ENCODE results near the gene ANKRD53. TPM values are rescaled to one million over a fixed set of nuclear protein-coding genes. Genes with fewer than 3 reads are reported as not detected.
A peak's percentile ranks its signal among the peaks of the same experiment; 100 is the strongest.

ANKRD53 gene
- polyA plus RNA-seq, 1 of the 3 experiments (the other 2 are of a cell fraction): 0.58 TPM

- Histone ChIP-seq H2AFZ (ENCODE audit: low read depth) (no peak overlapping the region), H3F3A (replicated peaks; ENCODE audit: insufficient read depth) (no peaks in the 10 kb centered on the region), H3K79me2 (ENCODE audit: insufficient read depth) (no peaks in the 10 kb centered on the region), H3K9ac (no peak overlapping the region), H3K4me2 (no peak overlapping the region), H3K4me1 (ENCODE audit: control insufficient read depth in 1 of 2, insufficient read depth in 2 of 2, low read depth in 1 of 2, low read length in 1 of 2) (no peaks in the 10 kb centered on the region; a peak in 1 of 4 replicates), H3K9me2 (no peaks in the 10 kb centered on the region), H3K27me3 (ENCODE audit: insufficient read depth) (no peaks in the 10 kb centered on the region), H3K9me3 (no peaks in the 10 kb centered on the region), H4K20me1 (ENCODE audit: insufficient read depth) (no peaks in the 10 kb centered on the region), H3K4me3 (ENCODE audit: low read depth in 2 of 2, low read length in 1 of 2) (no peak overlapping the region), H3K36me3 (replicated peaks in 1 of 2; ENCODE audit: control insufficient read depth in 1 of 2, insufficient read depth in 2 of 2, low read length in 1 of 2) (no peaks in the 10 kb centered on the region), H3K27ac (ENCODE audit: low read depth in 2 of 2, low read length in 1 of 2) (no peak overlapping the region)
- TF ChIP-seq EZH2phosphoT487 (IDR thresholded peaks at IDR 0.05; ENCODE audit: borderline replicate concordance, low read depth): no peak
- no peak for TF ChIP-seq MAX (IDR thresholded peaks at IDR 0.05; ENCODE audit: low read depth)
- no peak for TF ChIP-seq GATA2 (CRISPR knock-in tag; IDR thresholded peaks at IDR 0.05)
- TF ChIP-seq POLR2AphosphoS5 (IDR thresholded peaks at IDR 0.05; ENCODE audit: low read depth, low read length): no peak
- peak; percentile 13 for DNase-seq
- 86% methylated on average over 12 of the region's 12 CpGs for WGBS (ENCODE audit: low lambda C conversion rate)
- CTCF ChIA-PET: interaction anchor here (0.6 to 9.5 kb wide), 10 partner anchors 13 to 107 kb away, joined by 3 to 93 read pairs (median 5); partner anchors contain the start of gene ANKRD53
- POLR2A ChIA-PET: no interaction called here
Observed at GRCh38 chr2:70962211-70962884, 16.1 kb upstream of the ANKRD53 start.

DNA sequence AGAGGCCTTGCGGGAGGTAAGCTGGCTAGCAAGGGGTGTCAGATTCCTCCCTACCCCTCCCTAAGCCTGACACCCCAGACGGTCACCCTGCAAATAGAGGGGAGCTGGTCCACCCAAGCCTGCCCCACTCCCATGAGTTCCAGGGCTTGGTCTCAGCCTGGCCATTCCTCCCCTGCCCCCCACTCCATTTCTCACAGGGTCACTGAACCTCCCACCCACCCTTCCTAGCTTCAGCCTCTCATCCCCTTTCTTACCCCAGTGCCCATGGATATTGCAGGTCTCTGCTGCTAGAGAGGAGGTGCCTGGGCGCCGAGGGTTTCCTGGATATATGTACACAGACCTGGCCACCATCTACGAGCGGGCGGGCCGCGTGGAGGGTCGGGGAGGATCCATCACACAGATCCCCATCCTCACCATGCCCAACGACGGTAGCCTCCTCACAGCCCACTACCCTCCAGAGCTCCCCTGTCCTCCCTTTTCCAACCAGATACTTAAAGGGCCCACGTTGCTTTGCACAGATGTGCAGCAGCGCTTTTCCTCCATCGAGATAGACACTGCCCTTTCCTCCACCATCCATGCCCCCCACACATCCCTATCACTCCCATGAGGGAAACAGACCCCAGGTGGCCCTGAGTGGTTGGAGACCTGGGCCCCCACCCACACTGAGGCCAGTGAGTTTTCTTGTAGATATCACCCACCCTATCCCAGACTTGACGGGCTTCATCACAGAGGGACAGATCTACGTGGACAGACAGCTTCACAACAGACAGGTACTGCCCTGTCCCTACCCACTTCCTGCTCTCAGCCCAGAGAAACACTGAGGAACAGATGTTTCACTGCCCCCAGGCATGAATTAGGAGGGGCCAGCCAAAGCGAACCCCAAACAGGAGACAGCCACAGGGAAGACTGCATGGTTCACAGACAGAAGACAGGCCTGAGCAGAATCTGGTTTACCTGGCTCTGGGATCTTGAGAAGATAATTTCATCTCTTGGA is 15.2 kb upstream of the ANKRD53 start:
- no peak overlapping the region for H3K4me2 ChIP-seq
- H3K9ac ChIP-seq: no peak overlapping the region
- H3K36me3 ChIP-seq (replicated peaks in 1 of 2; ENCODE audit: control insufficient read depth in 1 of 2, insufficient read depth in 2 of 2, low read length in 1 of 2): no peaks in the 10 kb centered on the region
- H3K27ac ChIP-seq (ENCODE audit: low read depth in 2 of 2, low read length in 1 of 2): no peak overlapping the region
- no peak overlapping the region for H2AFZ ChIP-seq (ENCODE audit: low read depth)
- no peaks in the 10 kb centered on the region for H3K9me2 ChIP-seq
- no peaks in the 10 kb centered on the region for H3F3A ChIP-seq (replicated peaks; ENCODE audit: insufficient read depth)
- no peaks in the 10 kb centered on the region for H3K79me2 ChIP-seq (ENCODE audit: insufficient read depth)
- ChIA-PET POLR2A (no interaction called here), CTCF (interaction anchor here (0.6 to 9.5 kb wide), 15 partner anchors 8 to 178 kb away, joined by 3 to 93 read pairs (median 5); no protein-coding TSS in a partner anchor)
- H4K20me1 ChIP-seq (ENCODE audit: insufficient read depth): no peaks in the 10 kb centered on the region
- H3K4me3 ChIP-seq (ENCODE audit: low read depth in 2 of 2, low read length in 1 of 2): no peak overlapping the region
- H3K9me3 ChIP-seq: no peaks in the 10 kb centered on the region
- H3K4me1 ChIP-seq (ENCODE audit: control insufficient read depth in 1 of 2, insufficient read depth in 2 of 2, low read depth in 1 of 2, low read length in 1 of 2): no peaks in the 10 kb centered on the region; a peak in 1 of 4 replicates
- no peaks in the 10 kb centered on the region for H3K27me3 ChIP-seq (ENCODE audit: insufficient read depth)
- WGBS (ENCODE audit: low lambda C conversion rate): 76% methylated on average over 16 of the region's 18 CpGs
- DNase-seq: peak; percentile 17
- no peak for TF ChIP-seq TAF1 (IDR thresholded peaks at IDR 0.05; ENCODE audit: borderline replicate concordance, low read depth, low read length)
- no peak for TF ChIP-seq POLR2AphosphoS5 (IDR thresholded peaks at IDR 0.05; ENCODE audit: low read depth, low read length)
- TF ChIP-seq GATA2 (CRISPR knock-in tag; IDR thresholded peaks at IDR 0.05): no peak
- no peak for TF ChIP-seq JUND (IDR thresholded peaks at IDR 0.05)
- TF ChIP-seq, protein P1, sequence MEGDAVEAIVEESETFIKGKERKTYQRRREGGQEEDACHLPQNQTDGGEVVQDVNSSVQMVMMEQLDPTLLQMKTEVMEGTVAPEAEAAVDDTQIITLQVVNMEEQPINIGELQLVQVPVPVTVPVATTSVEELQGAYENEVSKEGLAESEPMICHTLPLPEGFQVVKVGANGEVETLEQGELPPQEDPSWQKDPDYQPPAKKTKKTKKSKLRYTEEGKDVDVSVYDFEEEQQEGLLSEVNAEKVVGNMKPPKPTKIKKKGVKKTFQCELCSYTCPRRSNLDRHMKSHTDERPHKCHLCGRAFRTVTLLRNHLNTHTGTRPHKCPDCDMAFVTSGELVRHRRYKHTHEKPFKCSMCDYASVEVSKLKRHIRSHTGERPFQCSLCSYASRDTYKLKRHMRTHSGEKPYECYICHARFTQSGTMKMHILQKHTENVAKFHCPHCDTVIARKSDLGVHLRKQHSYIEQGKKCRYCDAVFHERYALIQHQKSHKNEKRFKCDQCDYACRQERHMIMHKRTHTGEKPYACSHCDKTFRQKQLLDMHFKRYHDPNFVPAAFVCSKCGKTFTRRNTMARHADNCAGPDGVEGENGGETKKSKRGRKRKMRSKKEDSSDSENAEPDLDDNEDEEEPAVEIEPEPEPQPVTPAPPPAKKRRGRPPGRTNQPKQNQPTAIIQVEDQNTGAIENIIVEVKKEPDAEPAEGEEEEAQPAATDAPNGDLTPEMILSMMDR (IDR thresholded peaks at IDR 0.05): no peak
- TF ChIP-seq ZBTB33 (IDR thresholded peaks at IDR 0.05; ENCODE audit: borderline replicate concordance, low read depth): no peak
- TF ChIP-seq FOSL2 (IDR thresholded peaks at IDR 0.05; ENCODE audit: borderline replicate concordance, low read depth): no peak
- TF ChIP-seq, protein P2, sequence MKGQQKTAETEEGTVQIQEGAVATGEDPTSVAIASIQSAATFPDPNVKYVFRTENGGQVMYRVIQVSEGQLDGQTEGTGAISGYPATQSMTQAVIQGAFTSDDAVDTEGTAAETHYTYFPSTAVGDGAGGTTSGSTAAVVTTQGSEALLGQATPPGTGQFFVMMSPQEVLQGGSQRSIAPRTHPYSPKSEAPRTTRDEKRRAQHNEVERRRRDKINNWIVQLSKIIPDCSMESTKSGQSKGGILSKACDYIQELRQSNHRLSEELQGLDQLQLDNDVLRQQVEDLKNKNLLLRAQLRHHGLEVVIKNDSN (IDR thresholded peaks at IDR 0.05; ENCODE audit: borderline replicate concordance, low read depth): no peak
- TF ChIP-seq RAD21 (IDR thresholded peaks at IDR 0.05; ENCODE audit: low read length): no peak
- TF ChIP-seq ELF1 (IDR thresholded peaks at IDR 0.05): no peak
- no peak for TF ChIP-seq USF2 (IDR thresholded peaks at IDR 0.05; ENCODE audit: borderline replicate concordance, low read depth, low read length)
- TF ChIP-seq RXRA (IDR thresholded peaks at IDR 0.05; ENCODE audit: borderline replicate concordance, low read depth): no peak
- no peak for TF ChIP-seq MEF2A (IDR thresholded peaks at IDR 0.05; ENCODE audit: borderline replicate concordance, low read depth)
